GM19397 (cell line): ENCODE measurements around the gene ABLIM2.

ENCODE experiments used
- ATAC-seq: cut with Tn5 transposase; IDR thresholded peaks from one replicate; pipeline ENCODE4 v1.9.1; 2021; ENCODE audit warnings: mild to moderate bottlenecking, moderate library complexity; ENCODE audit not compliant: unreplicated experiment

The ABLIM2 gene

GRCh38 chr4:8089862-8090261, 68.8 kb downstream of the ABLIM2 start:
- ATAC-seq: no peak

- no peak for ATAC-seq
Observed at GRCh38 chr4:8088966-8089491, 69.6 kb downstream of the ABLIM2 start.

- no peak for ATAC-seq
Observed at GRCh38 chr4:8087921-8088495, 70.6 kb downstream of the ABLIM2 start.

- ATAC-seq: no peak
Observed at GRCh38 chr4:8086783-8087445, 71.7 kb downstream of the ABLIM2 start.

- ATAC-seq: no peak
Observed at GRCh38 chr4:8085491-8086117, 73.0 kb downstream of the ABLIM2 start.

GRCh38 chr4:8084712-8085490, 73.7 kb downstream of the ABLIM2 start:
- ATAC-seq: no peak

- no peak for ATAC-seq
Observed at GRCh38 chr4:8084031-8084660, 74.5 kb downstream of the ABLIM2 start.

GRCh38 chr4:8083086-8083825, 75.4 kb downstream of the ABLIM2 start:
- ATAC-seq: no peak

- ATAC-seq: no peak
Observed at GRCh38 chr4:8082517-8083055, 76.0 kb downstream of the ABLIM2 start.

GRCh38 chr4:8081621-8082516, 76.7 kb downstream of the ABLIM2 start:
- ATAC-seq: no peak

GRCh38 chr4:8081171-8081570, 77.4 kb downstream of the ABLIM2 start:
- no peak for ATAC-seq

GRCh38 chr4:8080754-8081065, 77.9 kb downstream of the ABLIM2 start:
- ATAC-seq: no peak

GRCh38 chr4:8079916-8080753, 78.5 kb downstream of the ABLIM2 start:
- ATAC-seq: no peak

- no peak for ATAC-seq
Observed at GRCh38 chr4:8079031-8079885, 79.4 kb downstream of the ABLIM2 start.

GRCh38 chr4:8078610-8079015, 80.0 kb downstream of the ABLIM2 start:
- ATAC-seq: no peak

- no peak for ATAC-seq
Observed at GRCh38 chr4:8078109-8078494, 80.5 kb downstream of the ABLIM2 start.
